ENCODE data around the gene SKAP1.
A peak's percentile ranks its signal among the peaks of the same experiment; 100 is the strongest.
"Not testable (repeated sequence)": the region's sequence is repeated elsewhere in the genome, so short reads cannot be mapped to it uniquely, and the experiment has no call there.

SKAP1 gene

DNA sequence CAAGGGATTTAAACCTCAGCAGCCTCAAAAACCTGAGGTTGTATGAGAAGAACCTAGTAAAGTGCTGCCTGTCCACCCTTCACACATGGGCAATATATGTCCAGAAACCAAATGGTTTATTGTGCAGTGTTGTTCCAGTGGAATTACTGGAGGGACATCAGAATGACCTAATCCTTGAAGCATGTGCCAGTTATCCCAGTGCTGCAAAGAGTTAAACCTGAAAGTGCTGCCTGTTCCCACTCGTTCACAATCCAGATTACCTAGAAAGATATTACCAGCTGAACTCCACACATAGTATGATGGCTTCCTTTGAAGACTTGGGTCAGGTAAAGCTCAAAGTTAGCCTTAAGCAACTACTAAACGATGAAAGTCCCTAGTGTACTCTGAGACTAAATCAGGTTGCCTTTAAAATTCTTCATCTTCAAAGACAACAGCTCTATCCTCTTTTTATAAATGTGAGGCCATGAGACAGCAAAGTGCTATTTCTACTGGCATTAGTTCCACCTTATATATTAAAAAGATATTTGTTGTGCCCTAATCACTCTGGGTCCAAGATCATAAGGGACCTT, 189.4 kb downstream of the SKAP1 start:
- no peak for DNase-seq

GRCh38 chr17:48240122-48240521, 189.9 kb downstream of the SKAP1 start:
- DNase-seq = no peak

DNA sequence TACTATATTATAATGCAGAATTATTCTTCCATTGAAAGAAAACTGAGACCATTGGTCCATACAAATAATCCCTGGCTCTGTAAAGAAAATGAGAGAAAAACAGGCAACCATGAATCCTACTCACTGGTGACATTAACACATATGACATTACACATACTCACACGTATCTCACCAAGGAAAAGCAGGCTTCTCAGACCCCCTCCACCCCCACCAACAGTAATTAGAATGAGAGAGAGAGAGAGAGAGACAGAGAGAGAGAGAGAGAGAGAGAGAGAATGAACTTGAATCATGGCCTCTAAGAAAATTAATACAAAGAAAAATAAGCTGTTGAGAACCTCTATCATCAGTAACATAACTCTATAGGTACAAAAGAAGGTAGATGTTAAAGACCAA, 190.4 kb downstream of the SKAP1 start:
- no peak for DNase-seq

DNA sequence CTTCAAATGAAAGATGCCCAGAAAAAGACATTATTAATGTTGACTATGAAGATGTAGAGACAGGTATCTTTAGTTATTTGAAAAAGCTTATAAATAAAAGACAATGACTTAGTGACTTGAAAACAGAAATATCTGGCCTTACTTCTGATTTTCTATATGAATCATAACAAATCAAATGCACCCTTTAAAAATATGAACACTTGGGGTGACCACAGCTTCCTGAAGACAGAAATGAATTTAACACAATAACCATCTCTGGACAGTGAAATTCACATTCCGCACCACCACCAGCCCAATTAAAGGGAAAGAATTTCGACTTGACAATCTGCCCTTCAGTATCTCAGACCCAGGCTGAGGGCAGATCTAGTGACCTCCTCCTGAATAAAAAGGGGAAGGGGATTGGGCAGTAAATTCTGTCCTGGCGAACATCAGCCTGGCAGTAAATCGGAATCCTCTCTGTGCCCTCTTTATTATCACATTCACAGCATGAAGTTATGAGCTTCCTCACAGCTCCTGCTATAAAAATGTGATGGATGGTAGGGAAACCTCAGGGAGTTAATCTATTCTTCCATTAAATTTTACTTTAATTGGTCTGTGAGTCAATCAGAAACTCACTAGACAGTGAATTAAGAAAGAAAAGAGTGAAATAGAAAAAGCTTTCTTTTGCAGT, 190.9 kb downstream of the SKAP1 start:
- DNase-seq = no peak

DNA sequence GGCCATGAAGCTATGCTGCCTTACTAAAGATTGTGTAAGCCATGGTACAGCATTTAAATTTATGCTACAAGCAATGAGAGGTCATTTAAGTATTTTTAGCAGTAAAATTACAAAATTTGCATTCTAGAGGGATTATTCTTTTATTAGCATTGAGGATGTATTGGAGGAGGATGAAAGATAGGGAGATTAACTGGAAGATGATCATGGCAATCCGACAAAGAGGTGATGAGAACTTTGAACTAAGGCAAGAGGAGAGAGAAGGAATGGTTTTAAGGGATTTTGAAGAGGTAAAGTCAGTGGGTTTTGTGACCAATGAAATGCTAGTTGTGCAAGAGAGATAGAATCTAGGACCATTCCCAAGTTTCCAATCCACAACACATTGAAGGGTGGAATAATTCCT, 192.6 kb downstream of the SKAP1 start:
- no peak for DNase-seq

GRCh38 chr17:48236681-48237134, 193.3 kb downstream of the SKAP1 start:
- no peak for DNase-seq

GRCh38 chr17:48234922-48235321, 195.1 kb downstream of the SKAP1 start:
- DNase-seq = no peak

DNA sequence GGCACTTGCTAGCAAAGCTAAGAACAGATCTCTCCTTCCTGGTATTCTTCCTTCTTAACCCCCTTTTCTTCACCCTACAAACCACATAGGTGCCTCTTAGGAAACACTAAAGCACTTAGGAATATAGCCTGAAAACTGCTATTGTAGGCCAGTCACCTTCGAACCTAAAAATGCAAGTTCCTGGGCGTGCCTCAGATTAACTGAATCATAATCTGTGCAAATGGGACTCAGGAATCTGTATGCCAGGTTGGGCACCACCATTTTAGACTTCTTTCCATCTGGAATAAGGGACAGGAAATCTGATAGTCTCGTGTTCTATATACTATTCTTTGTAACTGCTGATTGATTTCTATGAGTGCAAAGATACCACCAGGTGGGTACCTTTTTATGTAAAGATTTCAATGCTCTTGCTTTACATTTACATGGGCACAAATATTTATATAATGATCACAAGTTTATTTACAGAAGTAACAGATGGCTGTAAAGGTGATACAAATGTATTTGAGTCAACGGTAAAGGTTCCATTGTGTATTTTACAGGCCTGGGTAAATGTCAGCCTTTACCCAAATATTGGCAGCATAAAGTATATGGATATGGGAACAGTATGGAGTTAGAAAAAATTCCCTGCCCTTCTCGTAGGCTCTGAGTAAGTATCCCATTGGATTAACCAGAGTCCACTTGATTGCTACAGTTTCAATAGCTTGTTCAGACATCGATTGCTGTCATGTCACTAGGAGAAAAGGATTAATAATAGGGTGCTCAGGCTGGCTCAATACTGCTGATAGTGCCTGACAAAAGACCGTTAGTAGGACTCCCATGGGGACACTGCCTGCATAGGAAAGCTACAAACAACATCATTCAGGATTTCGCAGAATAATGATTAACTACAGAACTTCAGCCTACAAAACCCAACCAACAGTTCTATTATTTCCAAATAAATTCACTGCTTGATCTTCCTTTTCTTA, 197.7 kb downstream of the SKAP1 start:
- no peak for DNase-seq

GRCh38 chr17:48229936-48230335, 200.1 kb downstream of the SKAP1 start:
- no peak for DNase-seq

DNA sequence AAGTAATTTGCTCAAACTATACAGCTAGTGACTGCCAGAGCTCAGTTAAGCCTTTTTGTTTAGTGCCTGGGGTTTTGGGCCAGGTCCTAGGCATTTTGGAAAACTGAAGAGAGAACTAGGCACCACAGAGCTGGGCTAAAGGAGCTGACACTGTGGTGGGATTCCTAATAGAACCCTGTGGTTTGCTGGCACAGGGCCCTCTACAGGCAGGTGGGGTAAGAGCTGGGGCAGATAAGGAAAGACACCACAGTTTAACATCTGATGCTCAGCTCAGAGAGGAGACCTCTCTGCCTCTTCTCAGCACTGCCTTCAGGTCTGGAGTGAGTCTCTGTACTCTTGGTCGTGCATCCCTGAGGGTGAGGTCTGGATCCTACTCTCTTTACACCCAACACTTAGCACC, 201.3 kb downstream of the SKAP1 start:
- DNase-seq = no peak

- no peak for DNase-seq
Observed at GRCh38 chr17:48225725-48226567, 204.1 kb downstream of the SKAP1 start.

DNA sequence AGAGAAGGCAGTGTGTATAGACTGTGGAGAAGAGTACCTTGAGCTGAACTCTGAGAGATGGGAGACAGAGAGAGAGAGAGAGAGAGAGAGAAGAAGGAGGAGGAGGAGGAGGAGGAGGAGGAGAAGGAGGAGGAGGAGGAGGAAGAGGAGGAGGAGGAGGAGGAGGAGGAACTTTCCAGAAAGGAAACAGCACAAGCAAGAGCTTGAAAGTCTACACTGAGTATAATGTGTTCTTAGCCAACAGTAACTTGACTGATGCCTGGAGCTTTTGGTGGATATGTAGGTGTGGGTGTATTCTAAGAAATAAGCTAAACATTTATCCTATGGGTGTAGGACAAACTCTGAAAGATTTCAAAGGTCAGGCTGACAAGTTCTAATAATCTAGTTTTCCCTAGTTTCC, 206.1 kb downstream of the SKAP1 start:
- no peak for DNase-seq

DNA sequence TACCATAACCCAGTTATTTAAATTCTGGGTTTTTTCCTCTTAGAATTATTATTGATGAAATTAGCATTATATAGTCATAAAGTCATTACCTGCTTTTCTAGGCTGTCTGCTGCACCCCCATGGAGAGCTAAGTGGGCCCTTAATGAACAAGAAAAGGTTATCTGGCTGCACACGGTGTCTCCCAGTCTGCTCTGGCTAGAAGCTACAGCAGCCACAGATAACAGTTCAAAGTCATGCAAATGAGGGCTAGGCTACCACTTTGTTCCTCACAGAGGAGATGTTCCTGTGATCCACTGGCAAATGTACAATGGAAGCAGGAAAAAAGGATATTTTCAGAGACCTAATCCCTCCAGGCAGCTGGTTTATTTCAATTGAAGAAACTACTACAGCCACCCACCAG, 210.4 kb downstream of the SKAP1 start:
- no peak for DNase-seq

GRCh38 chr17:48215583-48216139, 214.4 kb downstream of the SKAP1 start:
- peak; percentile 44 for DNase-seq

- no peak for DNase-seq
Observed at GRCh38 chr17:48213797-48214196, 216.2 kb downstream of the SKAP1 start.

- DNase-seq = no peak
Observed at GRCh38 chr17:48211787-48212186, 218.2 kb downstream of the SKAP1 start.

DNA sequence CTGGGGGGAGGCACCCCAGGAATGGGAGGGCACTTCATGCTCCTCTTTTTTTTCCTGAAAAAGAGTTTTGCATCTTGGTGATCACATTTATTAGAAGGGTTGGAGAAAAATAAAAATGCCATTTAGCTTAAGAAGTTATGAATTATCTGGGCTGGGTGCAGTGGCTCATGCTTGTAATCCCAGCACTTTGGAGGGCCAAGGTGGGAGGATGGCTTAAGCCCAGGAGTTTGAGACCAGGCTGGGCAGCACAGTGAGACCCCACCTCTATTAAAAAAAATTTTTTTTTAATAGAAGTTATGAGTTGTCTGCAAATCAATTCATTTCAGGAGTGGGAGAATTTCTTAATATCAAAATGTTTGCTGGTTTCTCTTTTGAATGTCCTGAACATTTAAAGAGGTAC, 219.0 kb downstream of the SKAP1 start:
- no peak for DNase-seq

DNA sequence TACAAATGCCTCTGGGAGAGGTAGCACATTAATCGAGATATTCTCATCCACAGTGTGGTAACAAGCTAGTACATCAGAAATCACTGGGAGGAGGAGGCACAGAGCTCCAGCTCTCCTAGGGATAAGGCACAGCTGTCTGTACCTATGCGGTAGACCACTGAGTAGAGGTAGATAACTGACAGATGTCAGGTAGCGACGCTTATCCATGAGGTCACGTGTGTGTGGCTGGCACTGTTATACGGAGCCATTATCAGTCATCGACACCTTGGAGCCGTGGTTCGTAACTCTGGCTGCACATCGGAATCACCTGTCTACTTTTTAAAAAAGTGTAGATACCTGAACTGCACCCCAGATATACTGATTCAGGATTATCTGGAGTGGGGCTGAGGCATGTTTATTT, 220.0 kb downstream of the SKAP1 start:
- DNase-seq = no peak

DNA sequence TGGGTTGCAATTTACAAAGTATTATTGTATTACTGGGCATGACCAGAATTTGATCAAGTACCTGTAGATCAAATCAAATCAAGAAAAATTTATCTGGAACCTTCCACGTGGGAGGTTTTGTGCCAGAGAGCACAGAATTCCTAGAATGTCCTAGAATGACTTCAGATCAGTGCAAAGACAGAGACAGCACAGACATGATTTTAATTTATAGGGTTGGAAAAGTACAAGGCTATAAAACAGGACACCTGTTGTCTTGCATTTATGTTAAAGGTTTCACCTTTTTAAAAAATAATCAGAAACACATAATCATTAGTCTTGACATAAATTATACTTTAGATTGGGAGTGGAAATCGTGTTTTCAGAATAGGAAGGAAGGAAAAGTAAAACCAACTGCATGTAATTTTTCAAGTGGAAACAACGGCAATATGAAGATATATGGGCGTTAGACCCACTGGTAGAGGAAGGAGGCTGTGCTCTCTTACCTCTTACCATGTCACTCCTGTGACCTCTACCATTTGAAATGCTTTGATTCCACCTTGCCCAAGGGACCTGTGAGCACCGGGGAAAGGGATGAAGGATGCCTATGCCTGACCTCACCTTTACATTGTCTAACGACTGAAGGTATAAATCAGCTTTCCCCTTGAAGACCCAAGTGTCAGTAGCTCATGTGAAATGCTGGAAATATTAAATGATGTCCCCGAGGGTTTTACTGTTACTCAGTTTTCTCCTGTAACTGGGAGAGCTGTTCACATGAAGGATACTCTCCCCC, 222.1 kb downstream of the SKAP1 start:
- DNase-seq = no peak

DNA sequence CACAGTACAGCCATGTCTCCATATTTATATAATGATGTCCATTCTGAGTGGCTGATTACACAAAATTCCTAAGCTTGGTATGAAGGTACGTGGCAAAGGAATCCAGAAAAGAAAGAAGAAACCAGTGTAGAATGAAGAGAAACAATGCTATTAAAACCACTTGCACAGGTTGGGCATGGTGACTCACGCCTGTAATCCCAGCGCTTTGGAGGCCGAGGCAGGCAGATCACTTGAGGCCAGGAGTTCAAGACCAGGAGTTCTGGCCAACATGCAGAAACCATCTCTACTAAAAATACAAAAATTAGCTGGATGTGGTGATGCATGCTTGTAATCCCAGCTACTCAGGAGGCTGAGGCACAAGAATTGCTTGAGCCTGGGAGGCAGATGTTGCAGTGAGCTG, 223.0 kb downstream of the SKAP1 start:
- not testable (repeated sequence) for DNase-seq

DNA sequence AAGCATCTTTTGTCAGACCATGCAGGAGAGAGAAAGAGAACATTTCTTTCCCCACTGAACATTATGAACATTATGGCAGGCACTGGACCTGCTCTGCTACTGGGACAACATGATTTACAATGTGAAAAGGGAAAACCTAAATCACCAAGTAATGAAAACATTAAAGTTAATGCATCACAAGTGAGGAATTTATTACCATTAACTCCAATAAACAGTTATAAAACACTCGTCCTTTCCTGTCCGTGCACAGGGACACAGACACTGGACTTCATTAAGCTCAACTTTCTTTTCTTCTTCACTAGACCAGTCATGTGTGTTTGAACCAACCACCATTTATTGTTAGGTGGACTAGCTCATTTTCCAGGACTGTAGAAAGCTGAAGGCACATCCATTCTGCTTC, 227.1 kb downstream of the SKAP1 start:
- no peak for DNase-seq
